GM12874 (cell line): Measurements from ENCODE around the gene CNTNAP5.

Experiments used
- TF ChIP-seq, protein P1 (sequence below): IDR thresholded peaks from 2 replicates; pipeline ENCODE4 v1.5.1; 2011; ENCODE audit warnings: low read depth, mild to moderate bottlenecking, control low read depth, low read length, moderate library complexity; ENCODE audit not compliant: insufficient read depth

The CNTNAP5 gene

DNA sequence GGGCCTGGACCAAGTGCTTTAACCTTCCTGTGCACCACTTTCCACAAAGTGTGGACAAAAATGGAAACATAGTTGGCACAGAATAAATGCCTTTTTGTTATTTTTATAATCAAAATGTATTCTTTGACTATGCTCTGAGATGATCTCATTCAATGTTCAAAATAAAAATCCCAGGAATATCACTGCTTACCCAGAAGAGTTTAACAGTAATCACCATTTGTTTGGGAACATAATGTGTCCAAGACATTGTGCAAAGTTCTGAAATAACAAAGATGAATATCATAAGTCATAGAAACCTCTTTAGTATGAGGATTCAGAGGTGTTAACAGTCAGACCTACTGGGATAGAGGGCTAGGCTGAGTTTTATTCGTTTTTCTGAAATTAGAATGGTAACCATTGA, 668.1 kb downstream of the CNTNAP5 start:
- TF ChIP-seq, protein P1, sequence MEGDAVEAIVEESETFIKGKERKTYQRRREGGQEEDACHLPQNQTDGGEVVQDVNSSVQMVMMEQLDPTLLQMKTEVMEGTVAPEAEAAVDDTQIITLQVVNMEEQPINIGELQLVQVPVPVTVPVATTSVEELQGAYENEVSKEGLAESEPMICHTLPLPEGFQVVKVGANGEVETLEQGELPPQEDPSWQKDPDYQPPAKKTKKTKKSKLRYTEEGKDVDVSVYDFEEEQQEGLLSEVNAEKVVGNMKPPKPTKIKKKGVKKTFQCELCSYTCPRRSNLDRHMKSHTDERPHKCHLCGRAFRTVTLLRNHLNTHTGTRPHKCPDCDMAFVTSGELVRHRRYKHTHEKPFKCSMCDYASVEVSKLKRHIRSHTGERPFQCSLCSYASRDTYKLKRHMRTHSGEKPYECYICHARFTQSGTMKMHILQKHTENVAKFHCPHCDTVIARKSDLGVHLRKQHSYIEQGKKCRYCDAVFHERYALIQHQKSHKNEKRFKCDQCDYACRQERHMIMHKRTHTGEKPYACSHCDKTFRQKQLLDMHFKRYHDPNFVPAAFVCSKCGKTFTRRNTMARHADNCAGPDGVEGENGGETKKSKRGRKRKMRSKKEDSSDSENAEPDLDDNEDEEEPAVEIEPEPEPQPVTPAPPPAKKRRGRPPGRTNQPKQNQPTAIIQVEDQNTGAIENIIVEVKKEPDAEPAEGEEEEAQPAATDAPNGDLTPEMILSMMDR = no peak

GRCh38 chr2:124698979-124699565, 674.0 kb downstream of the CNTNAP5 start:
- TF ChIP-seq, protein P1 = no peak

DNA sequence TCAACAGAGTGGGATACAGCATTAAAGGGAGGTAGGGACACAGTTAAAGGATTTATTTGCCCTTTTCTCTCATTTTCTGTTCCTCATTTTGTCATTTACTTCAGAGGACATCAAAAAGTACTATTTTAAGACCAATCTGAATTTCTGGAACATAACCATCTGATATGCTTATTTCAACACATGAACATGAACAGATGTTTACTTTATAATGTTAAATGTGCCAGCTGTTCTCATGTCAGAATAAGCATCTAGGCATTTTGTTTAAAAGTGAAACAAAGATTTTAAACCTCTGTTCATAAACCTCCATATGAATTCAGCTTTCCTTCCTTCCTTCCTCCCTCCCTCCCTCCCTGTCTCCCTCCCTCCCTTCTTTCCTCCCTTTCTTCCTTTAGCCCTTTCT, 677.7 kb downstream of the CNTNAP5 start:
- TF ChIP-seq, protein P1 = no peak

- TF ChIP-seq, protein P1 = no peak
Observed at GRCh38 chr2:124704071-124704925, 679.2 kb downstream of the CNTNAP5 start.

GRCh38 chr2:124708661-124709060, 683.6 kb downstream of the CNTNAP5 start:
- TF ChIP-seq, protein P1 = no peak

DNA sequence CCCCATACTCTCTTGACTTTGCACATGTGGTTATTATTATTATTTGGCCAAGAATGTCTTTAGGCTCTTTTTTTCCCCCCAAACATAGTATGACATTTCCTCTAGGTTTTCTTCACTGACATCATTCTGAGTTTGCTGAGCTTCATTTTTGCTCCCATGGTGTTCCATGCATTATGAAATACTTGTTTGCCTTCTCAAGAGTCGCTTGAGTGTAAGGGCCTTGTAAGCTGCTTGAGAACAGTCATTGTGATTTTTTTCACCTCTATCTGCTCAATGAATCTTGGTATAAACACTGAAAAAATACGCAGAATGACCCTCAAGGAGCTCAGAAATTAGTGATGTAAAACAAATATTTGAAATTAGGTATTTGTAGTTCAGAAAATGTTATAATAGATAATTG, 688.9 kb downstream of the CNTNAP5 start:
- TF ChIP-seq, protein P1 = no peak

- TF ChIP-seq, protein P1 = no peak
Observed at GRCh38 chr2:124725187-124725586, 700.1 kb downstream of the CNTNAP5 start.
